CD4-positive, alpha-beta T cell treated with Interleukin-15 for 1 hour (primary cell): ENCODE data around the gene SURF6.
"Not testable (repeated sequence)": the region's sequence is repeated elsewhere in the genome, so short reads cannot be mapped to it uniquely, and the experiment has no call there.

ENCODE experiments used
- DNase-seq: peaks from one replicate; pipeline ENCODE4 v3.0.0-alpha.2; 2020

The SURF6 gene

GRCh38 chr9:133346021-133346785 lies 10.2 kb upstream of the SURF6 start:
- no peak for DNase-seq

GRCh38 chr9:133345596-133345995 lies 9.6 kb upstream of the SURF6 start:
- DNase-seq = no peak

GRCh38 chr9:133344979-133345378 lies 9.0 kb upstream of the SURF6 start:
- DNase-seq = no peak

GRCh38 chr9:133344071-133344470 lies 8.1 kb upstream of the SURF6 start:
- DNase-seq = no peak

- no peak for DNase-seq
Measured at GRCh38 chr9:133342570-133342969, 6.6 kb upstream of the SURF6 start.

GRCh38 chr9:133342069-133342406 lies 6.0 kb upstream of the SURF6 start:
- no peak for DNase-seq

- peak; percentile 50 for DNase-seq
Measured at GRCh38 chr9:133341369-133342068, 5.5 kb upstream of the SURF6 start.

GRCh38 chr9:133340916-133341315 lies 4.9 kb upstream of the SURF6 start:
- DNase-seq = no peak

GRCh38 chr9:133340256-133340655 lies 4.3 kb upstream of the SURF6 start:
- DNase-seq = no peak

GRCh38 chr9:133339641-133340040 lies 3.7 kb upstream of the SURF6 start:
- no peak for DNase-seq

- DNase-seq = not testable (repeated sequence)
Measured at GRCh38 chr9:133334888-133335287, 1.1 kb downstream of the SURF6 start.

- DNase-seq = no peak
Measured at GRCh38 chr9:133334161-133334560, 1.8 kb downstream of the SURF6 start.

- DNase-seq = no peak
Measured at GRCh38 chr9:133333566-133333965, 2.4 kb downstream of the SURF6 start.

- no peak for DNase-seq
Measured at GRCh38 chr9:133333011-133333410, 3.0 kb downstream of the SURF6 start.

GRCh38 chr9:133332381-133332730 lies 3.6 kb downstream of the SURF6 start:
- DNase-seq = no peak

GRCh38 chr9:133331641-133332380 lies 4.2 kb downstream of the SURF6 start:
- no peak for DNase-seq

GRCh38 chr9:133331221-133331620 lies 4.8 kb downstream of the SURF6 start:
- no peak for DNase-seq

GRCh38 chr9:133329306-133330156 lies 6.5 kb downstream of the SURF6 start:
- DNase-seq = not testable (repeated sequence)

- no peak for DNase-seq
Measured at GRCh38 chr9:133327834-133328484, 8.0 kb downstream of the SURF6 start.

- not testable (repeated sequence) for DNase-seq
Measured at GRCh38 chr9:133327021-133327420, 9.0 kb downstream of the SURF6 start.

GRCh38 chr9:133323991-133324703 lies 11.8 kb downstream of the SURF6 start:
- DNase-seq = no peak

- DNase-seq = no peak
Measured at GRCh38 chr9:133323211-133323610, 12.8 kb downstream of the SURF6 start.
